ENCODE results near the gene PTCH2. TPM values are rescaled to one million over a fixed set of nuclear protein-coding genes. Genes with fewer than 3 reads are reported as not detected.

PTCH2 gene
- total RNA-seq, 4 donors from 2014 or later, result 0.14 to 1.2 (median 0.64) TPM; not detected in 1

GRCh38 chr1:44778705-44779576 lies 64.1 kb downstream of the PTCH2 start:
- intact Hi-C loops (cut with DNase I; ENCODE audit: low total_unique reads), result loop anchor here (5.0 kb wide), 1 partner anchor 523 kb away; no protein-coding TSS in a partner anchor
- Histone ChIP-seq H3K27ac (no peak overlapping the region), H3K4me3 (no peak overlapping the region), H3K9me3 (no peaks in the 10 kb centered on the region), H3K27me3 (no peaks in the 10 kb centered on the region), H3K4me1 (peaks cover 9 to 36% (median 26%) of the 10 kb centered on the region in 4 donors), H3K36me3 (peaks cover 0 to 20% (median 4%) of the 10 kb centered on the region in 4 donors)
- TF ChIP-seq EP300 (IDR thresholded peaks at IDR 0.05; ENCODE audit: low read depth) (no peak), POLR2AphosphoS5 (IDR thresholded peaks at IDR 0.05) (no peak), POLR2A (IDR thresholded peaks at IDR 0.05) (no peak)
- TF ChIP-seq, protein P1, sequence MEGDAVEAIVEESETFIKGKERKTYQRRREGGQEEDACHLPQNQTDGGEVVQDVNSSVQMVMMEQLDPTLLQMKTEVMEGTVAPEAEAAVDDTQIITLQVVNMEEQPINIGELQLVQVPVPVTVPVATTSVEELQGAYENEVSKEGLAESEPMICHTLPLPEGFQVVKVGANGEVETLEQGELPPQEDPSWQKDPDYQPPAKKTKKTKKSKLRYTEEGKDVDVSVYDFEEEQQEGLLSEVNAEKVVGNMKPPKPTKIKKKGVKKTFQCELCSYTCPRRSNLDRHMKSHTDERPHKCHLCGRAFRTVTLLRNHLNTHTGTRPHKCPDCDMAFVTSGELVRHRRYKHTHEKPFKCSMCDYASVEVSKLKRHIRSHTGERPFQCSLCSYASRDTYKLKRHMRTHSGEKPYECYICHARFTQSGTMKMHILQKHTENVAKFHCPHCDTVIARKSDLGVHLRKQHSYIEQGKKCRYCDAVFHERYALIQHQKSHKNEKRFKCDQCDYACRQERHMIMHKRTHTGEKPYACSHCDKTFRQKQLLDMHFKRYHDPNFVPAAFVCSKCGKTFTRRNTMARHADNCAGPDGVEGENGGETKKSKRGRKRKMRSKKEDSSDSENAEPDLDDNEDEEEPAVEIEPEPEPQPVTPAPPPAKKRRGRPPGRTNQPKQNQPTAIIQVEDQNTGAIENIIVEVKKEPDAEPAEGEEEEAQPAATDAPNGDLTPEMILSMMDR (IDR thresholded peaks at IDR 0.05), result no peak
- in situ Hi-C loops (cut with MboI; ENCODE audit: low pct_ligation_motif_present in 1 of 4, low pct_unique_long_range_greater_than_20kb in 1 of 4, low sequenced_read_pairs in 3 of 4), result loop anchor here in 2 of 4 donors (25.0 kb wide), 2 partner anchors 233 to 533 kb away; partner anchors contain the start of genes HECTD3 (in 1 of the 2) and UROD (in 1 of the 2)
- DNase-seq, result no peak
- WGBS, 2 donors (ENCODE audit: low coverage in 1 of 2), result 95% methylated on average over 6 of the region's 6 CpGs; no CpG with 5 or more reads in 1 of the 2 donors

- in situ Hi-C loops (cut with MboI; ENCODE audit: low pct_ligation_motif_present in 1 of 4, low pct_unique_long_range_greater_than_20kb in 1 of 4, low sequenced_read_pairs in 3 of 4), result loop anchor here in 2 of 4 donors (25.0 kb wide), 2 partner anchors 234 to 534 kb away; partner anchors contain the start of genes HECTD3 (in 1 of the 2) and UROD (in 1 of the 2)
- WGBS, 2 donors (ENCODE audit: low coverage in 1 of 2), result 72 to 87% methylated on average over 4 to 13 of the region's 13 CpGs
- Histone ChIP-seq H3K27ac (no peak overlapping the region), H3K9me3 (no peaks in the 10 kb centered on the region), H3K27me3 (no peaks in the 10 kb centered on the region), H3K4me3 (no peak overlapping the region), H3K4me1 (peaks cover 9 to 29% (median 21%) of the 10 kb centered on the region in 4 donors), H3K36me3 (peaks cover 0 to 20% (median 4%) of the 10 kb centered on the region in 4 donors)
- DNase-seq, result no peak
- intact Hi-C loops (cut with DNase I; ENCODE audit: low total_unique reads), result loop anchor here (5.0 kb wide), 1 partner anchor 524 kb away; no protein-coding TSS in a partner anchor
- no peak for TF ChIP-seq POLR2A (IDR thresholded peaks at IDR 0.05)
- no peak for TF ChIP-seq EP300 (IDR thresholded peaks at IDR 0.05; ENCODE audit: low read depth)
- no peak for TF ChIP-seq POLR2AphosphoS5 (IDR thresholded peaks at IDR 0.05)
- TF ChIP-seq, protein P1 (IDR thresholded peaks at IDR 0.05), result no peak
These were observed 65.0 kb downstream of the PTCH2 start for GRCh38 chr1:44777969-44778635.

- intact Hi-C loops (cut with DNase I; ENCODE audit: low total_unique reads), result loop anchor here (5.0 kb wide), 1 partner anchor 525 kb away; no protein-coding TSS in a partner anchor
- H3K4me3 ChIP-seq, result no peak overlapping the region
- WGBS, 2 donors (ENCODE audit: low coverage in 1 of 2), result 60 to 66% methylated on average over 1 to 14 of the region's 14 CpGs
- no peak for TF ChIP-seq POLR2A (IDR thresholded peaks at IDR 0.05)
- no peak for TF ChIP-seq POLR2AphosphoS5 (IDR thresholded peaks at IDR 0.05)
- no peak for TF ChIP-seq EP300 (IDR thresholded peaks at IDR 0.05; ENCODE audit: low read depth)
- TF ChIP-seq, protein P1 (IDR thresholded peaks at IDR 0.05), result no peak
- peak overlapping the region in 2 of 4 donors; percentile 92 to 94 for H3K27ac ChIP-seq
- H3K27me3 ChIP-seq, result no peaks in the 10 kb centered on the region
- DNase-seq, result no peak
- no peaks in the 10 kb centered on the region for H3K9me3 ChIP-seq
- H3K4me1 ChIP-seq, result peaks cover 9 to 29% (median 21%) of the 10 kb centered on the region in 4 donors
- H3K36me3 ChIP-seq, result peaks cover 0 to 20% (median 4%) of the 10 kb centered on the region in 4 donors
- in situ Hi-C loops (cut with MboI; ENCODE audit: low pct_ligation_motif_present in 1 of 4, low pct_unique_long_range_greater_than_20kb in 1 of 4, low sequenced_read_pairs in 3 of 4), result loop anchor here in 2 of 4 donors (25.0 kb wide), 2 partner anchors 235 to 535 kb away; partner anchors contain the start of genes HECTD3 (in 1 of the 2) and UROD (in 1 of the 2)
These were observed 65.5 kb downstream of the PTCH2 start for GRCh38 chr1:44777547-44777946.

Measured in transverse colon (tissue), 4 donors.